HAP-1 (cell line): ENCODE data around the gene MPP2.
"Not testable (repeated sequence)": the region's sequence is repeated elsewhere in the genome, so short reads cannot be mapped to it uniquely, and the experiment has no call there.

ENCODE experiments used
- DNase-seq, 2 experiments: peaks; one replicate each; pipeline ENCODE4 v3.0.0-alpha.2; 2016 to 2020; ENCODE audit warnings: low spot score in 2 of 2
- H3K27me3 ChIP-seq: fragments of 250-450 bp; sonication (Bioruptor Pico); 2 replicates; pipeline ENCODE4 v1.5.1; 2020; ENCODE audit warnings: low read depth, mild to moderate bottlenecking, moderate library complexity
- H3K36me3 ChIP-seq: fragments of 250-450 bp; sonication (Bioruptor Pico); replicated peaks from 2 replicates; pipeline ENCODE4 v1.5.1; 2020; ENCODE audit warnings: mild to moderate bottlenecking
- H3K4me1 ChIP-seq: fragments of 250-450 bp; sonication (Bioruptor Pico); 2 replicates; pipeline ENCODE4 v1.5.1; 2020; ENCODE audit warnings: mild to moderate bottlenecking
- H3K4me3 ChIP-seq: fragments of 250-450 bp; sonication (Bioruptor Pico); 2 replicates; pipeline ENCODE4 v1.5.1; 2020; ENCODE audit warnings: mild to moderate bottlenecking, moderate library complexity
- H3K9me3 ChIP-seq: fragments of 250-450 bp; sonication (Bioruptor Pico); 2 replicates; pipeline ENCODE4 v1.5.1; 2020; ENCODE audit warnings: mild to moderate bottlenecking, moderate library complexity
- in situ Hi-C: fragments of 300-500 bp; cut with MboI; formaldehyde crosslinking; loops from 3 replicates; pipeline ENCODE4 v1.14.3; 2020; ENCODE audit warnings: low sequenced_read_pairs, inconsistent platforms, mixed read lengths

MPP2 gene

DNA sequence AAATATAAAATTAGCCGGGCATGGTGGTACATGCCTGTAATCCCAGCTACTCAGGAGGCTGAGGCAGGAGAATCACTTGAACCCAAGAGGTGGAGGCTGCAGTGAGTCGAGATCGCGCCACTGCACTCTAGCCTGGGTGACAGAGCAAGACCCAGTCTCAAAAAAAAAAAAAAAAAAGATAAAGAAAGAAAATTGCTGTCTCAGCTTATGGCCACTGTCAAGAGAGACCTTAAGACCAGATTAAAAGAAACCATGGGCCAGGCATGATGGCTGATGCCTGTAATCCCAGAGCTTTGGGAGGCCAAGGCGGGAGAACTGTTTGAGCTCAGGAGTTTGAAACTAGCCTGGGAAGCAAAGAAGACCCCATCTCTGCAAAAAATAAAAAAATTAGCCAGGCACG is 38.3 kb downstream of the MPP2 start:
- DNase-seq, H3K27me3 ChIP-seq, H3K9me3 ChIP-seq, H3K4me1 ChIP-seq, in situ Hi-C loops, H3K36me3 ChIP-seq, H3K4me3 ChIP-seq: not testable (repeated sequence)

DNA sequence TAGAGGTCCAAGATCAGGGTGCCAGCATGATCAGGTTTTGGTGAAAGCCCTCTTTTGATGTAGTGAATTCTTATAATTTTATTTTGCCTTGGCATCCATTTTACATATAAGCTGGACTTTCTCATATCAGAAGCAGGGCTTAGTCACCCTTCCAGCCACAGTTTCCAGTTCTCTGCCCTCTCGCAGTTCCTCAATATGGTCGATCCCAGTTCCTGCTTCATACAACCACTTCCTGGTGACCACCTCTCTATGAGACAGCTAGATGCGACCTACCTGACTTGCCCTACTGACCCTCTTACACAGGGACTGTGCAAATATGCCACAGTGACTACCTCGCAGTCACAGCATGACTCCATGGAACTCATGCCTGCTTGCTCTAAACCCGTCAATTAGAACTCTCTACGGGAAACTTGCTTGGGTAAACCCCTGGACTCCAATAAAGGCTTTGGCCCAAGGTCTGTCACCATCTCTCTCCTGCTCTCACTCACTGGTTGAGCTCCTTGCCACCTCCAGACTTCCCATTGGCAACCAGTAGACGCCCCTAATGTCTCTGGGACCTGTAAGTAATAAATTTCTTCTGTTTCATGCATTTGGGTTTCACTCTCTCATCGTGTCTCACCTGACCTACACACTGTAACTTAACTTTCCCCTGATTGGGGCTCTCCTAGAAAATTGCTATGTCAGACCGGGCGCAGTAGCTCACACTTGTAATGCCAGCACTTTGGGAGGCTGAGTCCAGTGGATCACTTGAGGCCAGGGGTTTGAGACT is 38.9 kb downstream of the MPP2 start:
- no peak for DNase-seq
- H3K36me3 ChIP-seq, result no peaks in the 10 kb centered on the region
- H3K4me1 ChIP-seq, result no peaks in the 10 kb centered on the region
- no peaks in the 10 kb centered on the region for H3K9me3 ChIP-seq
- in situ Hi-C loops, result no loop called here
- peaks cover 3% of the 10 kb centered on the region; the same call in 1 of the 2 replicates for H3K27me3 ChIP-seq
- H3K4me3 ChIP-seq, result no peak overlapping the region

DNA sequence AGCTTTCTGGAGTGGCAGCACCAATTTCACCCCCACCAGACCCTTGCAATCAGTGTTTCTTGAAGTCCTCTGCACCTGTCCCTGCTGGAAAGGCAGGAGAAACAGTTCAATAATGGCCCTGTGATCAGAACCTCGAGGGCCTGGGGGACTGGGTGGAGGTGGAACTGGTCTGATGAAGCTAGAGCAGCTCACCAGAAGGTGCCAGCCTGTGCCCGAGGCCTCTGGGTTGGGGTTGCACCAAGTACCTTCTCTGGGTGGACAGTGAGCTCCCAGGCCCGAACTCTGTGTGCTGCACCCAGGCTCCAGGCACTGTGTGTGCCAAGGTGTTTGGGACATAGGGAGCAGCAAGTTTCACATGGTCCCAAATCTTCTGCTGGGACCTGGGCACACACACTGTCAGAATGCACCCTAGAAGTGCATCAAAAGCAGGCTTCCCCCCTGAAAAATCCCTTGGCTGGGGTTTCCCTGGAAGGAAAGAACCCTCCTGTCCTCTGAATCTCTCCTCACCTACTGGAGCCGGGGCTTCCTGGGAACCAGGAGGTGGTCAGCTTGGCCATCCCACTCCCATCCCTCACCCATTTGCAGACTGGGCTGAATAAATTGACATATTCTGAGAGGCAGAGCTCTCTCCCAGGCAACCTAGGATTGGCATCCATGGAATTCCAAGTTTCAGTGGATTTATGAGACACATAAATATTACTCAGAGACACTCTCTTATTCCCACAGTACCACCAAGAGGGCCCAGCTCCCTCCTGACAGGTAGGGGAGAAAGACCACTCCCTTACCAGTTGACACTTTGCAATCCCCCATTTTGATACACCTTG is 43.0 kb downstream of the MPP2 start:
- Histone ChIP-seq H3K4me1 (no peaks in the 10 kb centered on the region), H3K4me3 (no peak overlapping the region), H3K9me3 (no peaks in the 10 kb centered on the region), H3K27me3 (peaks cover 6% of the 10 kb centered on the region; the same call in 1 of the 2 replicates), H3K36me3 (no peaks in the 10 kb centered on the region)
- in situ Hi-C loops, result no loop called here
- DNase-seq, result no peak

DNA sequence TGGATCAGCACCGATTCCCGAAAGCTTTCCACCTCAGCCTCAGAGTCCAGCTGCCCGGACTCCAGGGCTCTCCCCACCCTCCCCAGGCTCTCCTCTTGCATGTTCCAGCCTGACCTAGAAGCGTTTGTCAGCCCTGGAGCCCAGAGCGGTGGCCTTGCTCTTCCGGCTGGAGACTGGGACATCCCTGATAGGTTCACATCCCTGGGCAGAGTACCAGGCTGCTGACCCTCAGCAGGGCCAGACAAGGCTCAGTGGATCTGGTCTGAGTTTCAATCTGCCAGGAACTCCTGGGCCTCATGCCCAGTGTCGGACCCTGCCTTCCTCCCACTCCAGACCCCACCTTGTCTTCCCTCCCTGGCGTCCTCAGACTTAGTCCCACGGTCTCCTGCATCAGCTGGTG is 45.4 kb downstream of the MPP2 start:
- DNase-seq, result no peak
- H3K4me1 ChIP-seq, result no peaks in the 10 kb centered on the region
- H3K4me3 ChIP-seq, result no peak overlapping the region
- no peaks in the 10 kb centered on the region for H3K9me3 ChIP-seq
- H3K36me3 ChIP-seq, result no peaks in the 10 kb centered on the region
- in situ Hi-C loops, result no loop called here
- H3K27me3 ChIP-seq, result peaks cover 6% of the 10 kb centered on the region; the same call in 1 of the 2 replicates

DNA sequence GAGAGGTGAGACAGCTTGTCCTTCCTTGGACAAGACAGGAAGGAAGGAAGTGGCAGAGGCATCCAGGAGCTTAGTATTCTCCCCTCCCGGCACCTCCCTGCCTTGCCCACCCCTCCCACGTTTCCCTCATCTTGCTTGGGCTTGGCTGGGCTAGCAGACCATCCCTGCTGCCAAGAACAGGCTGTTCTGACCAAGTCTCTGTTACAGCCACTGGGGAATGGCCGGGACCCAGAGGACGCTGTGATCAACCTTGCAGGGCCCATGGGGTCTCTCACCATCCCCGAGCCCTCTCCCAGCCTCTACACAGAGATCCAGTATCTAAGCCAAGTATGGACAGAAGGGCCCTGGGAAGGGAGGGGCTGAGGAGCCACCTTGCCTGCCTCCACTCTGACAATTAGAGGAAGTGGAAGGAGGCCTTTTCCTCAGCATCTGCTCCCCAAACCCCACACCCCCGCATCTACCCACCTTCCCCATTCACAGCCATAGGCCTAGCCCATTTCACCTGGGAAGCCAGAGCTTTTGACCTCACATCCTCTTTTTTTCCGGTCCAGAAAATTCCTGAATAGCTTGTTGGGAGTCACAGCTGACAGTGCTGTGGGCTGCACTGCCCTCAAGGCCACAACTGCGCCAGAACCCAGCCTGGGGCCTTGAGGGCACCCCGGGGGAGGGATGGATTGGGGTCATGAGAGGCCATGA is 46.3 kb downstream of the MPP2 start:
- in situ Hi-C loops, result no loop called here
- Histone ChIP-seq H3K36me3 (no peaks in the 10 kb centered on the region), H3K9me3 (no peaks in the 10 kb centered on the region), H3K4me3 (no peak overlapping the region), H3K4me1 (no peaks in the 10 kb centered on the region), H3K27me3 (0 out of 2 replicates have a peak, but pooled peaks cover 4% of the 10 kb centered on the region)
- no peak for DNase-seq

DNA sequence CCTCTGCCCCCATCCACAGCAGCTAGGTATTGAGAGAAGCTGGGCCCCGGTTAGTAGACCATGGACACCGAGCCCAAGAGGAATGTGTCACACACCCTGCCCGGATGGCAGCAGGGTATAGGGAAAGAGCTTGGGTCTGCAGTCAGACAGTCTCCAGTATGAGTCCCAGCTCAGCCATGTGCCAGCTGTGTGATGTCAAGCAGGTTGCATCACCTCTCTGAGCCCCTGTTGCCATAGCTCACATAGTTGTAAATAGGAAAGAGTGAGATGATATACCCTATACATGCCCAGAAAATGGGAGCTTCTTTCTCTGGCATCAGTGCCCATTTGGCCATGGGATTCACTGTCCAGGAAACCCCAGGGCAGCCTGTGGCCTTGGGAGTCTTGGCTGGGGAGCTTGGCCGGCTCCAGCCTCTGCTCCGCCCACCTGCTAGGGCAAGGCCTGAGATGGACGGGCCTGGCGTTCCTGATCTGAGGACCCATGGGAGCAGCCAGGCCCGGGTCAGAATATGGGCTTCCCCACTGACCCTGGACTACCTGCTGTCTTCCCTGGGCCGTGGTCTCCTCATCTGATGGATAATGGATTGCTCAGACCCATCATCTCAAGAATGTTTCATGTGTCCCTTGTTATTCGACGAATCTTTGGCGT is 47.1 kb downstream of the MPP2 start:
- no peaks in the 10 kb centered on the region for H3K36me3 ChIP-seq
- 0 out of 2 replicates have a peak, but pooled peaks cover 4% of the 10 kb centered on the region for H3K27me3 ChIP-seq
- in situ Hi-C loops, result no loop called here
- H3K9me3 ChIP-seq, result no peaks in the 10 kb centered on the region
- DNase-seq, result no peak
- H3K4me3 ChIP-seq, result no peak overlapping the region
- no peaks in the 10 kb centered on the region for H3K4me1 ChIP-seq

DNA sequence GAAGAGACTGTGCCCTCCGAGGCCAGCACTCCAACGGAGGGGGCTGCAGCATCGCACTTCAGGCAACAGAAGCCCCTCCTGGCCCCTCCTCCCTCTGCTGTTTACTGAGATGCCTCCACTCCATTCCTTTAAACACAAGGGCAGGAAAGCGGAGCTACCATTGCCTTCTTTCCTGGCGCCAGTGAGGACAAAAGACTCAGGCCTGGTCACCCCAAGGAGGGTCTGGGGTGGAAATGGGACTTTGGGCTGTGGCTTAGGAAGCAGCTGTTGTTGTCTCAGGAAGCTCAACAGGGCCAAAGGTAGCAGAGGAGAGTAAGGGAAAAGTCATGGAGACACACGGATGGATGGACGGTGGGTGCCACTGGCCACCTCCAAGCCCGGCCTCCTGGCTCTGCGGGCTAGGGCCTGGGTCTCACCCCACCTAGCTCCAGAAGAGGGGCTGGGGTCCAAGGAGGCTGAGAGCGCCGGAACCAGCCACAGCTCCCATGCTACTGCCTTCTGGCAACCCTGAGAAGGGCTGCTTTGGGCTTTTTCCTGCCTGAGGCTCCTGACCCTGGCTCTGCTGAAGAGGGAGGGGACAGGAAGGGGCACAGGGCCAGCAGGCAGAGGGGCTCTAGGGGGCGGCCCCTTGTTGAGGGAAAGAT is 49.3 kb downstream of the MPP2 start:
- DNase-seq, result no peak
- Histone ChIP-seq H3K4me3 (no peak overlapping the region), H3K9me3 (no peaks in the 10 kb centered on the region), H3K36me3 (no peaks in the 10 kb centered on the region), H3K27me3 (peaks cover 6% of the 10 kb centered on the region; the same call in 1 of the 2 replicates), H3K4me1 (no peaks in the 10 kb centered on the region)
- in situ Hi-C loops, result no loop called here

DNA sequence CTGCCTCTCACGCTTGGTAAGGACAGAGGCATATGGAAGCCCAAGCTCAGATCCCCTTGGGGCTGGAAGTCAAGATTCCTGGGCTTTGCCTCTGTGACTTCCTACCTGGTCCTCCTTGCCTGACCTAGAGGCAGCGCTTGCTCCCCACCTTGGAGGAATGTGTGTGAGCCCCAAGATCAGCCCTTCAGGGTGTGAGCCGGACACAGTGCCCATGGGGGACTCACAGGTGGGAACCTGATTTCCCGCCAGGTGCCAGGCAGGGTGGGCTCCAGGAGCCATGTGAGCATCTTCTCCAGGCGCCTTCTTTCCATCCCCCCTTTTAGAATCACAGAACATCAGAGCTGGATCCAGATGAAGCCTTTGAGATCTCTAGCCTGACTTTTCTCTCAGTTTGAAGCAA is 50.2 kb downstream of the MPP2 start:
- no peaks in the 10 kb centered on the region for H3K9me3 ChIP-seq
- DNase-seq, result no peak
- H3K4me3 ChIP-seq, result no peak overlapping the region
- in situ Hi-C loops, result no loop called here
- H3K4me1 ChIP-seq, result no peaks in the 10 kb centered on the region
- H3K27me3 ChIP-seq, result peaks cover 9% of the 10 kb centered on the region; the same call in 1 of the 2 replicates
- H3K36me3 ChIP-seq, result no peaks in the 10 kb centered on the region

DNA sequence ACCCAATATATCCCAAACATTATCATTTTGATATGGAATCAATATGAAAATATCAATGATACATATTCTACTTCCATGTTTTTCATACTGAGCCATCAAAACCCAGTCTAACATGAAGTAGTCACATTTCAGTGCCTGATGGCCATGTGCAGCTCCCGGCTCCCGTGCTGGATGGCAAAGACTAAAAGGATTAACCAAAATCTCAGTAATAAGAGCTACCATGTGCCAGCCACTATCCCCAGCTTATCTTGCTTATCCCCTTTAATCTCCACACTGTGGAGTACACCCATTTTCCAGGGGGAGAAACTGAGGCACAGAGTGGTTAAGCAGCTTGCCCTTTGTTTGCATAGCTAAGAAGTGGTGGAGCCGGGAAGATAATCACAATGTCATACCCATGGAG is 51.2 kb downstream of the MPP2 start:
- in situ Hi-C loops, result no loop called here
- Histone ChIP-seq H3K9me3 (no peaks in the 10 kb centered on the region), H3K27me3 (peaks cover 9% of the 10 kb centered on the region; the same call in 1 of the 2 replicates), H3K4me3 (no peak overlapping the region), H3K36me3 (no peaks in the 10 kb centered on the region), H3K4me1 (no peaks in the 10 kb centered on the region)
- DNase-seq, result no peak

DNA sequence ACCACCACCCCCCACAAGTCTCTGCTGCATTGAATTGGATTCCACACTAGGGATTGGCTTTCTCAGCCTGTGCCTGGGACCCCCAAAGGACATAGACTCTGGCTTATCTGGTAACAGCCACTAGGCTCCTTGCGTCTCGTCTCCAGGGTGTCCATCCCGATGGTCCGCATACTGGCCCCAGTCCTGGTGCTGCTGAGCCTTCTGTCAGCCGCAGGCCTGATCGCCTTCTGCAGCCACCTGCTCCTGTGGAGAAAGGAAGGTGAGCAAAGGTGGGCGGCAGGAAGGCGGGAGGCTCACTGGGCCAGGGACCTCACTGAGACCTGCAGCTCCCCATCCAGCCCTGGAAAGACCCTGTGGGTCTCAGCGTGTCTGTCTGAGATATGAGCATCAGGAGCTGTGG is 52.3 kb downstream of the MPP2 start:
- DNase-seq, result no peak
- H3K27me3 ChIP-seq, result peaks cover 9% of the 10 kb centered on the region; the same call in 1 of the 2 replicates
- no peaks in the 10 kb centered on the region for H3K36me3 ChIP-seq
- in situ Hi-C loops, result no loop called here
- no peak overlapping the region for H3K4me3 ChIP-seq
- H3K9me3 ChIP-seq, result no peaks in the 10 kb centered on the region
- H3K4me1 ChIP-seq, result no peaks in the 10 kb centered on the region

DNA sequence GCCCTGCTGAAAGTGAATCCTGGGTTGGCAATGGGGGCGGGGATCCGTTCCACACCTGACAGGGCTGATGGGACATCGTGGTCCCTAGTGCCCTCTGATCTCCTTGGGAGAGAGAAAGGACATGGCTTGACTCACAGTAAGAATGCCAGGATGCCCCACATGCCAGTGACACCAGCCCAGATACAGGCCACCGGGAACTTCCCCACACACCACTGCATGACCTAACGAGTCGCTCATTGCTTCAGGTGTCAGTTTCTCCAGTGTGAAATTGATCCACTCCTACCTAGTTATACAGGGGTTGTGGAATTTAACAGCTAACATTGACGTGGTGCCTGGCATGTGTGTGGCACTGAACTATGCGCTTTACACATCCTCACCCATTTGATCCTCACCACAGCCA is 52.8 kb downstream of the MPP2 start:
- H3K4me3 ChIP-seq, result no peak overlapping the region
- no peaks in the 10 kb centered on the region for H3K9me3 ChIP-seq
- in situ Hi-C loops, result no loop called here
- no peaks in the 10 kb centered on the region for H3K4me1 ChIP-seq
- DNase-seq, result no peak
- H3K27me3 ChIP-seq, result peaks cover 7% of the 10 kb centered on the region; the same call in 1 of the 2 replicates
- H3K36me3 ChIP-seq, result no peaks in the 10 kb centered on the region

DNA sequence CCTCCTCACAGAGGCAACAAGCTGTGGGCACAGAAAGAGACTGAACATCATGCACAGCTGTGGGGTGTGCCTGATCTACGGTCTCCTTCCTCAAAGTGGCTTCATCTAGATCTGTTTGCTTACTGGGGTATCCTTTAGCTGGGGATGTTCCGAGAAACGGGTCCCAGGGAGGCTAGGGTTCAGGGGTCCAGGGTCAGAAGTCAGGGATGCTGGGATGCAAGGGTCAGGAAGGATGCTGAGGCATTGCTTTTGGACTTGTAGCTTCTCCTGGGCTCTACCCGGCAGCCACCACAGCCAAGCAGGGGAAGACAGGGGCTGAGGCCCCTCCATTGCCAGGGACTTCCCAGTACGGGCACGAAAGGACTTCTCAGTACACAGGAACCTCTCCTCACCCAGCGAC is 53.8 kb downstream of the MPP2 start:
- H3K4me1 ChIP-seq, result no peaks in the 10 kb centered on the region

DNA sequence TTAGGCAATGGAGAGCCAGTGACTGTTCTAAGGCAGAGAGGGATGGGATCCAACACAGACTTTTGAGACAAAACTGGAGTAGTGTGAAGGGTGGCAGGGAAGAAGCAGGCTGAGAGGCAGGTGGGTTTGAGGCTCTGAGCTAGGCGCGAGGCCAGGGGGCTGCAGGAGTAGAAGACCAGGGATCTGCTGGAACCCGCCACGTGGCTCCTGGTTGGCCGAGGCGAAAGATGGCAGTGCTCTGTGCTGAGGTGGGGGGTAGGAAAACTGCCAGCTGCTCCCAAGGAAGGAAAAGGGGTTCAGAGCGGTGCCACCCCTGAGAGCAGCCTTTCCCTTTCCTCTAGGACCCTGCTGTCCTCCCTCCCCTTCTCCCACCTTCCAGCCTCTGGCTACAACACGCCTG is 54.8 kb downstream of the MPP2 start:
- in situ Hi-C loops, result no loop called here
- no peaks in the 10 kb centered on the region for H3K4me1 ChIP-seq
- no peaks in the 10 kb centered on the region for H3K9me3 ChIP-seq
- H3K4me3 ChIP-seq, result no peak overlapping the region
- H3K36me3 ChIP-seq, result no peaks in the 10 kb centered on the region
- DNase-seq, result no peak
- H3K27me3 ChIP-seq, result peaks cover 5% of the 10 kb centered on the region; the same call in 1 of the 2 replicates

More for the DNA sequence above, 53.8 kb downstream of the MPP2 start:
- H3K36me3 ChIP-seq, result no peaks in the 10 kb centered on the region
- in situ Hi-C loops, result no loop called here
- H3K27me3 ChIP-seq, result peaks cover 5% of the 10 kb centered on the region; the same call in 1 of the 2 replicates
- no peak for DNase-seq
- H3K9me3 ChIP-seq, result no peaks in the 10 kb centered on the region
- H3K4me3 ChIP-seq, result no peak overlapping the region
